Prostate gland (tissue), 2 donors: ENCODE measurements around the gene FOXP1.

ENCODE experiments used
- CTCF ChIP-seq, 4 experiments: fragments of 200-600 bp in 2 of 4; fragments of 450-650 bp in 2 of 4; sonication (generic) in 2 of 4; IDR thresholded peaks; 1 replicate in 3 of 4; 2 replicates in 1 of 4; pipeline ENCODE4 v1.5.1; 2016 to 2019; ENCODE audit warnings: antibody characterized with exemption in 4 of 4, mild to moderate bottlenecking in 2 of 4, moderate library complexity in 2 of 4
- POLR2AphosphoS5 ChIP-seq: sonication (generic); formaldehyde crosslinking; IDR thresholded peaks from one replicate; pipeline ENCODE4 v1.6.1; 2017; ENCODE audit warnings: antibody characterized with exemption

- no peak for TF ChIP-seq CTCF (IDR thresholded peaks at IDR 0.05)
- no peak for TF ChIP-seq POLR2AphosphoS5
Observed at GRCh38 chr3:71602256-71602655, 18.7 kb upstream of the FOXP1 start.
